Measurements from ENCODE around the gene SART1. TPM values are rescaled to one million over a fixed set of nuclear protein-coding genes. Genes with fewer than 3 reads are reported as not detected.

SART1 gene
- total RNA-seq, 4 donors from 2014 or later: 21.1 to 56.6 (median 26.1) TPM

DNA sequence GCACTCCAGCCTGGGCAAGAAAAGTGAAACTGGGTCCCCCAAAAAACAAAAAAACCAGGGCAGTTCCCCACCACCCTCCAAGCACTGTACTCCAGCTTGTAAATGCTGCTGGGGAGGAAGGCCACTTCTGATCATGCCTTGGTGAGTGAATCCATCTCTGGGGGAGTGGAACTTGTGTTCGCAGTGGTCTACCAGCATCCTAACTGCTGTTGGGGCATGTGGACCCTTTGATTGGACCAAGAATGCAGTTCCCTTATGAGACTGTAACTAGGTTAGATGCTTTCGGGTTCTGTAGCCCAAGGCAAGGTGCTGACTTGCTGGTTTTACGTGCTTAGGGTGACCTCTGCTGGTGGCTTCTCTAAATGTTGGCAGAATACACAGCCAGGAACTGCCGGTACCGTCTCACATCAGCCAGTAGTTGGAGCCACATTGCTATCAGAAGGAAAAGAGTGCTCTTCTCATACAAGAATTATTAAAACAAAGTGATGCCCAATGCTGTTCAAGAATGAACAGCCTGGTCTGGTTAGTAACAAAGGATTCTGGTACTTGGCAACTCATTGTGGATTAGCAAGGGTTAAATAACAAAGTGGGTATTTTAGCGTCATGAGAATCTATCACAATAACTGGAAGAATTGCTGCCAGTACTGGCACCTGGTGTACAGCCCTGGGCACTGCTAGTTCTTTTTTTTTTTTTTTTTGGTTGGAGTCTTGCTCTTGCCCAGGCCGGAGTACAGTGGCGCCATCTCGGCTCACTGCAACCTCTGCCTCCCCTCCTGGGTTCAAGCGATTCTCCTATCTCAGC lies 27.5 kb downstream of the SART1 start:
- peak; percentile 92 to 93 for DNase-seq (ENCODE audit: low spot score in 2 of 2)
- WGBS: 22% methylated on average over 9 of the region's 10 CpGs
- Histone ChIP-seq H3K27ac (no peak overlapping the region), H3K4me3 (no peak overlapping the region), H3K27me3 (no peaks in the 10 kb centered on the region), H3K4me1 (no peaks in the 10 kb centered on the region), H3K9me3 (no peaks in the 10 kb centered on the region), H3K36me3 (peaks cover 10% of the 10 kb centered on the region)
- peak in 2 of 3 donors; percentile 37 to 45 for TF ChIP-seq POLR2AphosphoS5 (IDR thresholded peaks at IDR 0.05)
- TF ChIP-seq POLR2A (IDR thresholded peaks at IDR 0.05): no peak
- TF ChIP-seq, protein P1, sequence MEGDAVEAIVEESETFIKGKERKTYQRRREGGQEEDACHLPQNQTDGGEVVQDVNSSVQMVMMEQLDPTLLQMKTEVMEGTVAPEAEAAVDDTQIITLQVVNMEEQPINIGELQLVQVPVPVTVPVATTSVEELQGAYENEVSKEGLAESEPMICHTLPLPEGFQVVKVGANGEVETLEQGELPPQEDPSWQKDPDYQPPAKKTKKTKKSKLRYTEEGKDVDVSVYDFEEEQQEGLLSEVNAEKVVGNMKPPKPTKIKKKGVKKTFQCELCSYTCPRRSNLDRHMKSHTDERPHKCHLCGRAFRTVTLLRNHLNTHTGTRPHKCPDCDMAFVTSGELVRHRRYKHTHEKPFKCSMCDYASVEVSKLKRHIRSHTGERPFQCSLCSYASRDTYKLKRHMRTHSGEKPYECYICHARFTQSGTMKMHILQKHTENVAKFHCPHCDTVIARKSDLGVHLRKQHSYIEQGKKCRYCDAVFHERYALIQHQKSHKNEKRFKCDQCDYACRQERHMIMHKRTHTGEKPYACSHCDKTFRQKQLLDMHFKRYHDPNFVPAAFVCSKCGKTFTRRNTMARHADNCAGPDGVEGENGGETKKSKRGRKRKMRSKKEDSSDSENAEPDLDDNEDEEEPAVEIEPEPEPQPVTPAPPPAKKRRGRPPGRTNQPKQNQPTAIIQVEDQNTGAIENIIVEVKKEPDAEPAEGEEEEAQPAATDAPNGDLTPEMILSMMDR (IDR thresholded peaks at IDR 0.05): peak; percentile 86 to 95
- no peak for TF ChIP-seq EP300 (IDR thresholded peaks at IDR 0.05)

DNA sequence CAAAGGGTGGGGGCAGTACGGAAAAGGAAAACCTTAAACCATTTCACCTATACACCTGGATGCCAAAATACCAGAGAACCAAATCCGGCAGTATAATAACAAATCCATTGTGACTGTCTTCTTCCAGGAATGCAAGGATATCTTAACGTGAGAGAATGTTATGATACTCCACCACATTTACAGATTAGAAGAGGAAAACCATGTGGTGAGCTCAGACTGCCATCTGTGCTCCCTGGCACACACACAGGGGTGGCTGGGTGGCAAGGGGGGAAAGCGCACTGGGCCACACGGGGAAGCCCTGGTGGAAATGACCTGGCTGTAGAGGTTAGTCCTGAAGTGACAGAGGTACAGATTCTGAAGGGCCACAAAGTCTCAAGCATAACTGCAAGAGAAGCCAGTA lies 30.5 kb downstream of the SART1 start:
- H3K9me3 ChIP-seq: no peaks in the 10 kb centered on the region
- 81% methylated on average over 5 of the region's 5 CpGs for WGBS
- no peak for TF ChIP-seq POLR2A (IDR thresholded peaks at IDR 0.05)
- TF ChIP-seq, protein P1 (IDR thresholded peaks at IDR 0.05): no peak
- no peak for TF ChIP-seq POLR2AphosphoS5 (IDR thresholded peaks at IDR 0.05)
- TF ChIP-seq EP300 (IDR thresholded peaks at IDR 0.05): no peak

GRCh38 chr11:65997286-65997685 lies 35.8 kb downstream of the SART1 start:
- H3K36me3 ChIP-seq: peaks cover 40% of the 10 kb centered on the region
- peaks cover 15% of the 10 kb centered on the region for H3K4me1 ChIP-seq
- TF ChIP-seq, protein P1 (IDR thresholded peaks at IDR 0.05): no peak
- TF ChIP-seq EP300 (IDR thresholded peaks at IDR 0.05): no peak
- TF ChIP-seq POLR2A (IDR thresholded peaks at IDR 0.05): no peak
- TF ChIP-seq POLR2AphosphoS5 (IDR thresholded peaks at IDR 0.05): no peak
- 82% methylated on average over 2 of the region's 2 CpGs for WGBS
- DNase-seq (ENCODE audit: low spot score in 2 of 2): no peak
- H3K4me3 ChIP-seq: no peak overlapping the region
- no peaks in the 10 kb centered on the region for H3K9me3 ChIP-seq
- H3K27me3 ChIP-seq: no peaks in the 10 kb centered on the region
- H3K27ac ChIP-seq: no peak overlapping the region

More for the DNA sequence above, 30.5 kb downstream of the SART1 start:
- Histone ChIP-seq H3K4me3 (no peak overlapping the region), H3K36me3 (peaks cover 17% of the 10 kb centered on the region), H3K4me1 (no peaks in the 10 kb centered on the region), H3K27ac (no peak overlapping the region), H3K27me3 (no peaks in the 10 kb centered on the region)
- no peak for DNase-seq (ENCODE audit: low spot score in 2 of 2)

GRCh38 chr11:66001942-66002647 lies 40.6 kb downstream of the SART1 start, which contains the start of the genes BANF1 and EIF1AD:
BANF1 (plus strand) TSS chr11:66002503; CDS start chr11:66003251, 748 bp downstream.
EIF1AD (minus strand) TSS chr11:66002157; CDS start chr11:66000389, 1,768 bp downstream.
- peak within 1 kb of the TSS; percentile 94 for H3K27ac ChIP-seq
- H3K36me3 ChIP-seq: peaks cover 45% of the 10 kb centered on the region
- H3K9me3 ChIP-seq: no peaks in the 10 kb centered on the region
- H3K27me3 ChIP-seq: no peaks in the 10 kb centered on the region
- peak; percentile 96 for DNase-seq (ENCODE audit: low spot score in 2 of 2)
- WGBS: 0% methylated on average over 28 of the region's 55 CpGs
- no peak for TF ChIP-seq EP300 (IDR thresholded peaks at IDR 0.05)
- TF ChIP-seq POLR2A (IDR thresholded peaks at IDR 0.05): peak; percentile 19 to 64
- TF ChIP-seq POLR2AphosphoS5 (IDR thresholded peaks at IDR 0.05): peak in 2 of 3 donors; percentile 75 to 98
- TF ChIP-seq, protein P1 (IDR thresholded peaks at IDR 0.05): no peak
- H3K4me1 ChIP-seq: peaks cover 25% of the 10 kb centered on the region
- peak within 1 kb of the TSS; percentile 81 for H3K4me3 ChIP-seq

All from suprapubic skin (tissue), 4 donors.